Mucosa of rectum (tissue), 2 donors: Measurements from ENCODE around the gene TMEM45A.
"Not testable (repeated sequence)": the region's sequence is repeated elsewhere in the genome, so short reads cannot be mapped to it uniquely, and the experiment has no call there.

Source experiments
- H3K27ac ChIP-seq, 2 donors: one replicate each; pipeline ENCODE4 v1.7.0; 2013; ENCODE audit warnings: inconsistent platforms in 2 of 2, low read depth in 2 of 2, low read length in 2 of 2
- H3K27me3 ChIP-seq, 2 donors: one replicate each; pipeline ENCODE4 v1.7.0; 2013; ENCODE audit warnings: low read length in 2 of 2; ENCODE audit not compliant: control insufficient read depth in 2 of 2, insufficient read depth in 2 of 2
- H3K36me3 ChIP-seq, 2 donors: one replicate each; pipeline ENCODE4 v1.7.0; 2013; ENCODE audit warnings: low read length in 2 of 2; ENCODE audit not compliant: control insufficient read depth in 2 of 2, insufficient read depth in 2 of 2
- H3K4me1 ChIP-seq, 2 donors: one replicate each; pipeline ENCODE4 v1.7.0; 2013; ENCODE audit warnings: low read length in 2 of 2, mild to moderate bottlenecking in 1 of 2; ENCODE audit not compliant: control insufficient read depth in 2 of 2, insufficient read depth in 2 of 2
- H3K4me3 ChIP-seq, 2 donors: one replicate each; pipeline ENCODE4 v1.7.0; 2013; ENCODE audit warnings: low read length in 2 of 2
- H3K9ac ChIP-seq, 2 donors: one replicate each; pipeline ENCODE4 v1.7.0; 2013; ENCODE audit warnings: low read length in 2 of 2, low read depth in 1 of 2, mild to moderate bottlenecking in 1 of 2
- H3K9me3 ChIP-seq, 2 donors: one replicate each; pipeline ENCODE4 v1.7.0; 2013; ENCODE audit warnings: low read length in 2 of 2; ENCODE audit not compliant: control insufficient read depth in 2 of 2
- donor health status: healthy.
- donor health status: Normal muscosa, but diverticular disease.

The TMEM45A gene

GRCh38 chr3:100563652-100564211 is 71.3 kb downstream of the TMEM45A start:
- H3K27ac ChIP-seq, result no peak overlapping the region
- H3K9me3 ChIP-seq, result no peaks in the 10 kb centered on the region
- H3K9ac ChIP-seq, result no peak overlapping the region
- no peaks in the 10 kb centered on the region for H3K4me1 ChIP-seq
- no peaks in the 10 kb centered on the region for H3K27me3 ChIP-seq
- H3K36me3 ChIP-seq, result no peaks in the 10 kb centered on the region
- no peak overlapping the region for H3K4me3 ChIP-seq

- no peak overlapping the region for H3K9ac ChIP-seq
- no peak overlapping the region for H3K4me3 ChIP-seq
- H3K27me3 ChIP-seq, result no peaks in the 10 kb centered on the region
- no peaks in the 10 kb centered on the region for H3K36me3 ChIP-seq
- H3K9me3 ChIP-seq, result no peaks in the 10 kb centered on the region
- H3K27ac ChIP-seq, result no peak overlapping the region
- H3K4me1 ChIP-seq, result no peaks in the 10 kb centered on the region
Measured at GRCh38 chr3:100570811-100571210, 78.4 kb downstream of the TMEM45A start.

GRCh38 chr3:100574536-100574935 is 82.1 kb downstream of the TMEM45A start:
- H3K9ac ChIP-seq, result no peak overlapping the region
- H3K27me3 ChIP-seq, result no peaks in the 10 kb centered on the region
- no peak overlapping the region for H3K4me3 ChIP-seq
- no peaks in the 10 kb centered on the region for H3K4me1 ChIP-seq
- no peaks in the 10 kb centered on the region for H3K9me3 ChIP-seq
- no peak overlapping the region for H3K27ac ChIP-seq
- H3K36me3 ChIP-seq, result no peaks in the 10 kb centered on the region

DNA sequence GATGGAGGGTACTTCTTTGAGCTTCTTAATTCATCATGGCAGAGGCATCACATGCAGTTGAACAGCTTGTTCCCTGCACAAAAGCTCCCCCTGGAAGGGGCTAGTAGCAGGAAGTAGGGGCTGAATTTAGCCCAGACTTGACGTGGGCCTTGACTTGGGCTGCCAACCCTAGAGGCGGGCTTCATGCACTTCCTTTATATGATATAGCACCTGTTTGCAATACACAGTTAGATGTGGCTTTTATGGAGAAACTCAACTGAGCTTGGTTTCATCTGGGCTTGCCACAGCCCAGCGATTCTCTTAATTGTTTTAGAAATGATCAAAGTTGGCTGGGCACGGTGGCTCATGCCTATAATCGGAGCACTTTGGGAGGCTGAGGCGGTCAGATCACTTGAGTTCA is 83.3 kb downstream of the TMEM45A start:
- H3K4me3 ChIP-seq, result no peak overlapping the region
- H3K4me1 ChIP-seq, result no peaks in the 10 kb centered on the region
- H3K27ac ChIP-seq, result no peak overlapping the region
- H3K27me3 ChIP-seq, result no peaks in the 10 kb centered on the region
- no peaks in the 10 kb centered on the region for H3K36me3 ChIP-seq
- H3K9me3 ChIP-seq, result no peaks in the 10 kb centered on the region
- no peak overlapping the region for H3K9ac ChIP-seq

- no peaks in the 10 kb centered on the region for H3K4me1 ChIP-seq
- no peaks in the 10 kb centered on the region for H3K27me3 ChIP-seq
- no peak overlapping the region for H3K4me3 ChIP-seq
- no peak overlapping the region for H3K27ac ChIP-seq
- no peaks in the 10 kb centered on the region for H3K9me3 ChIP-seq
- no peak overlapping the region for H3K9ac ChIP-seq
- H3K36me3 ChIP-seq, result no peaks in the 10 kb centered on the region
Measured at GRCh38 chr3:100577382-100578008, 85.1 kb downstream of the TMEM45A start.

DNA sequence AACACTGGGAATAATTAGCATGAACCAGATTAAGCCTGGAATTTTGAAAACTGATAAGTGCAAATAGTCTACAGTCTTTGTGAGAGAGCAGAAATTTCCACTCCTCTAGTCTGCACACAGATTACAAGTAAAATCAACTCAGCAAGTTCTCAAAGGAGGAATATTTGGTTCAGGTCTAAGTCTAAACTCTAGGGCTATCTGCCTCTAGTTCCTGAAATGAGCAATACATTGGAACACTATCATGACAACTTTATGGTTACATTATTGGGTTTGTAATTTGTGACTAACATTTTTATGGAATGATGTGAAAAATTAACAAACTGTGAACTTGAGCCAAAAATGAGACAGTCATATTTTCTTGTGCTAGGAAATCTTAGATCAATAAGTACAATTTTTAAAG is 86.2 kb downstream of the TMEM45A start:
- Histone ChIP-seq H3K9me3 (no peaks in the 10 kb centered on the region), H3K27ac (no peak overlapping the region), H3K4me3 (no peak overlapping the region), H3K9ac (no peak overlapping the region), H3K27me3 (no peaks in the 10 kb centered on the region), H3K4me1 (no peaks in the 10 kb centered on the region), H3K36me3 (no peaks in the 10 kb centered on the region)

DNA sequence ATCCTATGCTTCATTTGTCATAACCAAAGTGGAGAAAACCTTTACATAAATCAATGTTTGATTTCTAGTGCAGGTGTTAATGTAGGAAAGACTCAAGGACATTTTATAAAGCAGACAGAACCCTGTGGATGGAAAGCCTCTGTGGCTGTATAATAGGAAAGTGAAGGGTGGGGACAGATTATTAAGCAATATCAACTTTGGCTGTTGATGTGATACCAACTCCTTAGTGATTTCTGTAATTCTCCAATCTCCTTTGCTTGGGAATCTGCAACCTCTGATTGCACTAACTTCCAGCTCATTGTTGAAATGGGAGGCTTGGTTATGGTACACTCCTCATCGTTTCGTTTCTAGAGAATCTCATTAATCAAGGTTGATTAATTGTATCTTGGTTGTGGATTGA is 87.7 kb downstream of the TMEM45A start:
- H3K9me3 ChIP-seq, result no peaks in the 10 kb centered on the region
- H3K4me3 ChIP-seq, result no peak overlapping the region
- H3K27me3 ChIP-seq, result no peaks in the 10 kb centered on the region
- no peaks in the 10 kb centered on the region for H3K36me3 ChIP-seq
- H3K27ac ChIP-seq, result no peak overlapping the region
- H3K9ac ChIP-seq, result no peak overlapping the region
- no peaks in the 10 kb centered on the region for H3K4me1 ChIP-seq

DNA sequence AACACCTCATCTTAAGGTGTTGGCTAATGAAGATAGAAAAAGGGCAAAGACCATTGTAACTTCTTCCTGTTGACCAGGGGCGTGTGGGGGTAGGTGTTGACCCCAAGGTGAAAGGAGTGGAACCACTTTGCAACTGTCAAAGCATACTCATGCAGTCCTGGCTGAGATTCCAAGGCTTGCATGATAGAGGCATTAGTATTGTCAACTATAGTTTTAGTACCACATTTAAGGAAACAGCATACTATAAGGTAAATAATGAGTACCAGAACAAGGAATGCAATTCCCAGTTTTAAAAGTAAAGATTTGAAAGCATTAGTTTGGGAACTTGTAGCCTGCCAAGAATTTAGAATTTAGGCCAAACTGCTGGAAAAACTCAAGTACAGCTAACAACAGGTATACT is 89.2 kb downstream of the TMEM45A start:
- no peak overlapping the region for H3K4me3 ChIP-seq
- H3K4me1 ChIP-seq, result no peaks in the 10 kb centered on the region
- no peak overlapping the region for H3K27ac ChIP-seq
- no peaks in the 10 kb centered on the region for H3K36me3 ChIP-seq
- H3K9me3 ChIP-seq, result no peaks in the 10 kb centered on the region
- H3K9ac ChIP-seq, result no peak overlapping the region
- H3K27me3 ChIP-seq, result no peaks in the 10 kb centered on the region

DNA sequence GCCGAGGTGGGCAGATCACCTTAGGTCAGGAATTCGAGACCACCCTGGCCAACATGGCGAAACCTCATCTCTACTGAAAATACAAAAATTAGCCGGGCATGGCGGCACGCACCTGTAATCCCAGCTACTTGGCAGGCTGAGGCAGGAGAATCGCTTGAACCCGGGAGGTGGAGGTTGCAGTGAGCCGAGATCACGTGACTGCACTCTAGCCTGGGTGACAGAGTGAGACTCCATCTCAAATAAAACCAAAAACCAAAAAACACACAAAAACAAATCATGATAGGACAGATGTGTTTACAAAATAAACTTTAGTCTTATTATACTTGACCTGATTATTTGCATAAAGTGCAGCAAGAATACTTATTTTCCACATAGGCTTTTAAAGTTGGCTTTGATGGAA is 89.7 kb downstream of the TMEM45A start:
- H3K4me1 ChIP-seq, H3K27ac ChIP-seq, H3K36me3 ChIP-seq, H3K9me3 ChIP-seq, H3K4me3 ChIP-seq, H3K27me3 ChIP-seq, H3K9ac ChIP-seq: not testable (repeated sequence)

DNA sequence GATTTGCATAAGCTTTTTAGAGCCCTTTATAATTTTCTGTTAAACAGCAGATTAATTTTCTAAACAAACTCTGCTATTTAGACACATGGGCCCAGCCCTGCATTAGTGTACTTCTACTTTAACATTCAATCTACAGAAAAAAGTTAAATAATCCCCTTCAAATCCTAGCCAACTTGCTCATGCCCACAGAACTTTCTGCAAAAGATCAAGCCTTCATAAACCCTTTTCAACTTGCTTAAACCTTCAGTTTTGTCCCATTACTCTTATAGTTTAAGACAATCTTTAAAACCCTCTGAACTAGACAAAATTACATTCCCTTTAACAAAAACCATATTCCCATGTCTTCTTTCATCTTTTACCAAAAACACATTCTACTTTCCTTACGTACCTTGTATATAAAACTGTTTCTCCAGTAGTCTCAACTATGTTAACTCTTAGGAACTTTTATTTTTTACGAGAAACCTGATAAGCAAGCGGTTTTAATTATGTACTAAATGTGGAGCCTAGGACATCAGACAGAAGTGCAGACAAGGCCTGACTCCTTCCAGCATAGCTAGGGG is 91.8 kb downstream of the TMEM45A start:
- H3K4me1 ChIP-seq, result no peaks in the 10 kb centered on the region
- no peaks in the 10 kb centered on the region for H3K27me3 ChIP-seq
- no peaks in the 10 kb centered on the region for H3K9me3 ChIP-seq
- no peak overlapping the region for H3K9ac ChIP-seq
- H3K4me3 ChIP-seq, result no peak overlapping the region
- H3K36me3 ChIP-seq, result no peaks in the 10 kb centered on the region
- no peak overlapping the region for H3K27ac ChIP-seq
